K562 (cell line): ENCODE data around the gene PACS1. TPM values are rescaled to one million over a fixed set of nuclear protein-coding genes. Genes with fewer than 3 reads are reported as not detected.

Source experiments
- ATAC-seq: fragments of 200-7000 bp; cut with Tn5 transposase; 3 replicates; pipeline ENCODE4 v1.9.1; 2020; ENCODE audit warnings: moderate library complexity
- BruUV-seq: library from RNA; stranded (reverse); fragments of 400-500 nt; replicated peaks from 2 replicates; lab custom pipeline; 2021; lab: Mats Ljungman, UMichigan
- CTCF ChIA-PET: fragments of 300-600 bp; formaldehyde crosslinking; extraction: SDS; loops from one replicate; lab custom pipeline; 2021; ENCODE audit warnings: low intra/inter-chr PET ratio; lab: Yijun Ruan, JAX
- POLR2A ChIA-PET: fragments of 300-600, 350-650 bp; sonication (Branson Sonifier 250); formaldehyde crosslinking; extraction: SDS; loops from one replicate; lab custom pipeline; 2021; ENCODE audit warnings: antibody characterized with exemption, inconsistent platforms; lab: Yijun Ruan, JAX
- DNase-seq, 4 experiments: peaks; one replicate each; pipeline versions ENCODE4 v3.0.0 to v3.0.0-alpha.2; 2011 to 2018; ENCODE audit warnings: low spot score in 3 of 4, mixed read lengths in 3 of 4; ENCODE audit errors: extremely low read depth in 1 of 4
- FAIRE-seq: peaks from 2 replicates; lab custom pipeline; 2011; peaks lifted over from hg19 to GRCh38; lab: Jason Lieb, UNC
- H2AFZ ChIP-seq: 2 replicates; pipeline ENCODE4 v1.6.0; 2011; ENCODE audit warnings: low read depth, low read length, control low read depth, inconsistent platforms
- H3K27ac ChIP-seq: fragments of 200-600 bp; 3 replicates; pipeline ENCODE4 v1.8.0; 2011; ENCODE audit warnings: low read depth, mild to moderate bottlenecking, control low read depth, inconsistent platforms, low read length, moderate library complexity, mixed read lengths; ENCODE audit errors: extremely low read depth
- H3K27me3 ChIP-seq, 2 experiments: fragments of 300-600 bp in 1 of 2; 2 replicates in 1 of 2; 3 replicates in 1 of 2; pipeline versions ENCODE4 v1.6.0 to v1.8.0; 2011; ENCODE audit warnings: inconsistent platforms in 2 of 2, low read length in 2 of 2, mild to moderate bottlenecking in 1 of 2, mixed read lengths in 1 of 2, moderate library complexity in 1 of 2; ENCODE audit not compliant: control insufficient read depth in 2 of 2, insufficient read depth in 2 of 2
- H3K36me3 ChIP-seq: fragments of 300-600 bp; 3 replicates; pipeline ENCODE4 v1.8.0; 2011; ENCODE audit warnings: mild to moderate bottlenecking, low read length, inconsistent platforms; ENCODE audit not compliant: control insufficient read depth, insufficient read depth
- H3K4me1 ChIP-seq, 2 experiments: fragments of 200-600 bp in 1 of 2; replicated peaks in 1 of 2; 2 replicates in 1 of 2; 3 replicates in 1 of 2; pipeline versions ENCODE4 v1.5.1 to v1.8.0; 2011; ENCODE audit warnings: inconsistent platforms in 2 of 2, low read length in 2 of 2, mild to moderate bottlenecking in 1 of 2, mixed read lengths in 1 of 2, moderate library complexity in 1 of 2; ENCODE audit not compliant: control insufficient read depth in 2 of 2, insufficient read depth in 2 of 2
- H3K4me2 ChIP-seq: 2 replicates; pipeline ENCODE4 v1.6.1; 2011; ENCODE audit warnings: low read length, control low read depth, inconsistent platforms, mixed read lengths; ENCODE audit not compliant: insufficient read depth
- H3K4me3 ChIP-seq: fragments of 200-600 bp; sonication (generic), shearing (Covaris generic); 2 replicates; pipeline ENCODE4 v1.5.1; 2016; ENCODE audit warnings: control low read depth, inconsistent platforms
- H3K79me2 ChIP-seq: fragments of 200-600 bp; 3 replicates; pipeline ENCODE4 v1.8.0; 2011; ENCODE audit warnings: low read length, inconsistent platforms; ENCODE audit not compliant: control insufficient read depth, insufficient read depth
- H3K9ac ChIP-seq, 2 experiments: 2 replicates each; pipeline versions ENCODE4 v1.6.0 to v1.6.1; 2011; ENCODE audit warnings: low read depth in 2 of 2, low read length in 2 of 2, control low read depth in 1 of 2, inconsistent platforms in 1 of 2, mild to moderate bottlenecking in 1 of 2, mixed read lengths in 1 of 2; ENCODE audit not compliant: insufficient read depth in 1 of 2
- H3K9me1 ChIP-seq: one replicate; pipeline ENCODE4 v1.6.0; 2011; ENCODE audit warnings: inconsistent platforms, mild to moderate bottlenecking, low read length, moderate library complexity; ENCODE audit not compliant: control insufficient read depth, insufficient read depth
- H3K9me3 ChIP-seq: replicated peaks from 2 replicates; pipeline ENCODE4 v1.5.1; 2011; ENCODE audit warnings: low read depth, low read length, inconsistent platforms; ENCODE audit not compliant: control insufficient read depth, insufficient read depth
- H4K20me1 ChIP-seq: replicated peaks from 2 replicates; pipeline ENCODE4 v1.6.1; 2011; ENCODE audit warnings: low read length, inconsistent platforms, mixed read lengths; ENCODE audit not compliant: control insufficient read depth, insufficient read depth
- KAT2B ChIP-seq: IDR thresholded peaks from one replicate; pipeline ENCODE4 v1.6.1; 2012; ENCODE audit warnings: low read depth, mild to moderate bottlenecking, control low read depth, inconsistent platforms, low read length, moderate library complexity
- KAT8 ChIP-seq: fragments of 450-650 bp; IDR thresholded peaks from 2 replicates; pipeline ENCODE4 v1.6.1; 2016; ENCODE audit warnings: low read depth, mild to moderate bottlenecking
- TFAM ChIP-seq: fragments of 250-450 bp; sonication (Bioruptor Pico); conservative IDR thresholded peaks from 2 replicates; pipeline ENCODE4 v1.5.0; 2021; ENCODE audit warnings: mild to moderate bottlenecking, moderate library complexity
- ZNF407 ChIP-seq: fragments of 450-650 bp; IDR thresholded peaks from 2 replicates; pipeline ENCODE4 v1.6.1; 2016; ENCODE audit warnings: low read depth
- ZNF655 ChIP-seq: fragments of 250-450 bp; sonication (Bioruptor Pico); IDR thresholded peaks from 2 replicates; pipeline ENCODE4 v1.5.0; 2021
- ZNF695 ChIP-seq: fragments of 450-650 bp; formaldehyde crosslinking; IDR thresholded peaks from 2 replicates; pipeline ENCODE4 v1.4.0; 2020; ENCODE audit warnings: mild to moderate bottlenecking, moderate library complexity
- WGBS: fragments of 100-300 bp; shearing (Covaris generic); methylation state at CpG from one replicate; pipeline ENCODE4 v1.1.6; 2016; ENCODE audit warnings: low coverage, mixed read lengths; ENCODE audit not compliant: insufficient coverage; ENCODE audit errors: missing lambda C conversion rate; 5-methylcytosine and 5-hydroxymethylcytosine counted together
- in situ Hi-C: fragments of 300-500 bp; cut with MboI; formaldehyde crosslinking; loops from 4 replicates; pipeline ENCODE4 v1.15.0; 2018; ENCODE audit warnings: inconsistent platforms, mixed read lengths
- intact Hi-C: fragments of 100-400 bp; cut with micrococcal nuclease; formaldehyde crosslinking; loops from 2 replicates; pipeline ENCODE4 v1.14.2; 2022
- polyA plus RNA-seq, 8 experiments: library from polyadenylated mRNA; depleted of rRNA in 4 of 8; stranded (reverse) in 5 of 8; unstranded in 3 of 8; fragments of >200 nt; fragmentation: Nextera tagmentation in 2 of 8; fragmentation: Illumina TruSeq in 1 of 8; extraction: Ambion mirVana in 2 of 8; extraction: Trizol in 1 of 8; gene quantifications; 2 replicates each; pipeline versions ENCODE4 v1.2.1 to v1.2.3, GENCODE V29; 2011 to 2014; ENCODE audit warnings: inconsistent platforms in 1 of 8, missing spikeins in 1 of 8
- total RNA-seq, 7 experiments: library from RNA; depleted of rRNA in 6 of 7; stranded (reverse); fragments of >200 nt in 6 of 7; fragmentation: Illumina TruSeq in 2 of 7; extraction: Trizol in 2 of 7; gene quantifications; 2 replicates each; pipeline versions ENCODE4 v1.2.1 to v1.2.3, GENCODE V29; 2011 to 2021; ENCODE audit warnings: low replicate concordance in 1 of 7

PACS1 gene
- total and polyA plus RNA-seq, 9 of the 15 experiments (the other 6 are each of a cell fraction or from before 2014, with no cell fraction given) = 0.34 to 28.1 (median 8.5) TPM

- H2AFZ ChIP-seq = no peak overlapping the region
- H3K4me2 ChIP-seq = no peak overlapping the region
- in situ Hi-C loops = no loop called here
- H3K9me1 ChIP-seq = no peaks in the 10 kb centered on the region
- no peaks in the 10 kb centered on the region for H3K27me3 ChIP-seq
- CTCF ChIA-PET = no interaction called here
- H3K4me1 ChIP-seq = no peaks in the 10 kb centered on the region
- H3K9ac ChIP-seq = no peak overlapping the region; a peak in 1 of 4 replicates
- WGBS = 84% methylated on average over 7 of the region's 7 CpGs
- DNase-seq (no peak), ATAC-seq (no peak), FAIRE-seq (no peak)
- H3K4me3 ChIP-seq = no peak overlapping the region
- no peak overlapping the region for H3K27ac ChIP-seq
- H3K36me3 ChIP-seq = peaks cover 46% of the 10 kb centered on the region
- no peaks in the 10 kb centered on the region for H3K9me3 ChIP-seq
- POLR2A ChIA-PET = interaction anchor here (0.6 kb wide), 1 partner anchor 1231 kb away, joined by 3 read pairs; no protein-coding TSS in a partner anchor
- TF ChIP-seq TFAM (no peak), KAT2B (no peak)
- BruUV-seq = no TSS peak
- intact Hi-C loops = no loop called here
- H4K20me1 ChIP-seq = 0 out of 2 replicates have a peak, but pooled peaks cover 3% of the 10 kb centered on the region
- no peaks in the 10 kb centered on the region for H3K79me2 ChIP-seq
Observed at GRCh38 chr11:66231561-66231960, 161.5 kb downstream of the PACS1 start.

- no peak for ATAC-seq
- no peak for TF ChIP-seq ZNF407
- TF ChIP-seq ZNF655 = no peak
- TF ChIP-seq ZNF695 (CRISPR knock-in tag) = no peak
- no peak for TF ChIP-seq KAT8
Observed at GRCh38 chr11:66232769-66233168, 162.7 kb downstream of the PACS1 start.

More at GRCh38 chr11:66232769-66233168, 162.7 kb downstream of the PACS1 start:
- peak overlapping the region in 1 of 2 experiments; percentile 43; a peak in 1 of 4 replicates for H3K9ac ChIP-seq
- FAIRE-seq (no peak), DNase-seq (no peak)
- POLR2A ChIA-PET = no interaction called here
- H3K4me1 ChIP-seq = 0 out of 5 replicates have a peak, but pooled peaks cover 0 to 1% of the 10 kb centered on the region in 2 experiments
- peaks cover 48% of the 10 kb centered on the region; the same call in 2 of the 3 replicates for H3K36me3 ChIP-seq
- BruUV-seq = no TSS peak
- no peaks in the 10 kb centered on the region for H3K9me1 ChIP-seq
- no peaks in the 10 kb centered on the region for H3K27me3 ChIP-seq
- in situ Hi-C loops = no loop called here
- 0 out of 2 replicates have a peak, but pooled peaks cover 3% of the 10 kb centered on the region for H4K20me1 ChIP-seq
- no peak overlapping the region for H3K27ac ChIP-seq
- H2AFZ ChIP-seq = no peak overlapping the region
- H3K4me2 ChIP-seq = no peak overlapping the region
- intact Hi-C loops = no loop called here
- H3K4me3 ChIP-seq = no peak overlapping the region
- WGBS = 85% methylated on average over 11 of the region's 11 CpGs
- H3K79me2 ChIP-seq = no peaks in the 10 kb centered on the region
- no peaks in the 10 kb centered on the region for H3K9me3 ChIP-seq
- CTCF ChIA-PET = no interaction called here
